Stimulated activated CD4-positive, alpha-beta T cell treated with anti-CD3 and anti-CD28 coated beads, Interleukin-2, amount 100 ng/mL, for 24 hours (primary cell): ENCODE results near the gene ZNF597.

Source experiments
- DNase-seq, 2 donors: peaks; one replicate each; pipeline ENCODE4 v3.0.0-alpha.2; 2020

Gene ZNF597

GRCh38 chr16:3443108-3444031, at the start of gene ZNF597, which contains the start of gene NAA60:
TSS of gene ZNF597 (minus strand) at chr16:3443504. CDS start at chr16:3443153, 351 bp downstream.
TSS of gene NAA60 (plus strand) at chr16:3443680. CDS start at chr16:3476228, 32,548 bp downstream.
- peak; percentile 74 to 80 for DNase-seq

GRCh38 chr16:3492356-3492755, 49.1 kb upstream of the ZNF597 start:
- no peak for DNase-seq

- DNase-seq: no peak
Observed at GRCh38 chr16:3490911-3491629, 47.8 kb upstream of the ZNF597 start.

GRCh38 chr16:3488801-3489200, 45.5 kb upstream of the ZNF597 start:
- DNase-seq: no peak

GRCh38 chr16:3487521-3488410, 44.5 kb upstream of the ZNF597 start:
- DNase-seq: no peak

- no peak for DNase-seq
Observed at GRCh38 chr16:3486506-3487215, 43.4 kb upstream of the ZNF597 start.

- DNase-seq: no peak
Observed at GRCh38 chr16:3485821-3486505, 42.7 kb upstream of the ZNF597 start.

GRCh38 chr16:3485097-3485745, 41.9 kb upstream of the ZNF597 start:
- no peak for DNase-seq

- no peak for DNase-seq
Observed at GRCh38 chr16:3484318-3485096, 41.2 kb upstream of the ZNF597 start.

GRCh38 chr16:3482659-3483241, 39.4 kb upstream of the ZNF597 start:
- no peak for DNase-seq

- DNase-seq: no peak
Observed at GRCh38 chr16:3481696-3482658, 38.7 kb upstream of the ZNF597 start.

- no peak for DNase-seq
Observed at GRCh38 chr16:3480901-3481695, 37.8 kb upstream of the ZNF597 start.

- no peak for DNase-seq
Observed at GRCh38 chr16:3479654-3480216, 36.4 kb upstream of the ZNF597 start.

- no peak for DNase-seq
Observed at GRCh38 chr16:3478242-3478925, 35.1 kb upstream of the ZNF597 start.

GRCh38 chr16:3476409-3476808, 33.1 kb upstream of the ZNF597 start:
- DNase-seq: no peak

GRCh38 chr16:3475604-3476375, 32.5 kb upstream of the ZNF597 start:
- DNase-seq: no peak
